Coronary artery (tissue), 2 donors: ENCODE results near the gene FASN.
A peak's percentile ranks its signal among the peaks of the same experiment; 100 is the strongest.
"Not testable (repeated sequence)": the region's sequence is repeated elsewhere in the genome, so short reads cannot be mapped to it uniquely, and the experiment has no call there.

ENCODE experiments used
- DNase-seq: peaks from one replicate; pipeline ENCODE4 v3.0.0-alpha.2; 2017; ENCODE audit warnings: low spot score
- H3K27ac ChIP-seq, 2 donors: fragments of 200-600 bp; sonication (generic); one replicate each; pipeline ENCODE4 v1.5.1; 2016 to 2019
- H3K4me3 ChIP-seq: fragments of 200-600 bp; sonication (generic); 2 replicates; pipeline ENCODE4 v1.5.1; 2016; ENCODE audit warnings: mild to moderate bottlenecking, moderate library complexity
- CTCF ChIP-seq: fragments of 200-600 bp; sonication (generic); IDR thresholded peaks from one replicate; pipeline ENCODE4 v1.5.1; 2019; ENCODE audit warnings: antibody characterized with exemption

Gene FASN

GRCh38 chr17:82041144-82041814 lies 56.8 kb downstream of the FASN start:
- DNase-seq, result no peak
- TF ChIP-seq CTCF, result no peak
- Histone ChIP-seq H3K4me3 (no peak overlapping the region), H3K27ac (no peak overlapping the region)

- Histone ChIP-seq H3K4me3 (no peak overlapping the region), H3K27ac (no peak overlapping the region)
- TF ChIP-seq CTCF, result no peak
- DNase-seq, result no peak
Observed at GRCh38 chr17:82039695-82040299, 58.2 kb downstream of the FASN start.

GRCh38 chr17:82038796-82039409 lies 59.1 kb downstream of the FASN start:
- not testable (repeated sequence) for DNase-seq, H3K4me3 ChIP-seq, H3K27ac ChIP-seq

GRCh38 chr17:82037889-82038195 lies 60.2 kb downstream of the FASN start:
- peak overlapping the region; percentile 92 for H3K4me3 ChIP-seq
- no peak for TF ChIP-seq CTCF
- DNase-seq, result no peak
- peak overlapping the region; percentile 77 to 100 for H3K27ac ChIP-seq

- peak within 1 kb of the TSS; percentile 77 to 100 for H3K27ac ChIP-seq
- peak; percentile 60 for TF ChIP-seq CTCF
- peak; percentile 98 for DNase-seq
- peak within 1 kb of the TSS; percentile 92 for H3K4me3 ChIP-seq
Observed at GRCh38 chr17:82037092-82037888, 60.7 kb downstream of the FASN start, which contains the start of gene DCXR. TSS of gene DCXR (minus strand) at chr17:82037697. CDS start at chr17:82037682, 15 bp downstream.

GRCh38 chr17:82036634-82037091 lies 61.4 kb downstream of the FASN start:
- no peak for TF ChIP-seq CTCF
- DNase-seq, result no peak
- peak overlapping the region; percentile 77 to 100 for H3K27ac ChIP-seq
- H3K4me3 ChIP-seq, result peak overlapping the region; percentile 92

GRCh38 chr17:82035956-82036633 lies 61.9 kb downstream of the FASN start:
- no peak for TF ChIP-seq CTCF
- DNase-seq, result no peak
- Histone ChIP-seq H3K27ac (peak overlapping the region; percentile 77 to 100), H3K4me3 (peak overlapping the region; percentile 92)
